H1 (cell line): Measurements from ENCODE around the gene DTL. TPM values are rescaled to one million over a fixed set of nuclear protein-coding genes. Genes with fewer than 3 reads are reported as not detected.

Experiments
- ATF2 ChIP-seq: IDR thresholded peaks from 2 replicates; pipeline ENCODE4 v1.6.1; 2012; ENCODE audit warnings: low read length, inconsistent platforms
- MAFK ChIP-seq: IDR thresholded peaks from 2 replicates; pipeline ENCODE4 v1.6.1; 2012; ENCODE audit warnings: low read depth, mild to moderate bottlenecking, improper control_type of control experiment, low read length
- MAX ChIP-seq: IDR thresholded peaks from 2 replicates; pipeline ENCODE4 v1.6.1; 2012; ENCODE audit warnings: inconsistent platforms
- polyA plus RNA-seq, 7 experiments: library from polyadenylated mRNA; depleted of rRNA in 3 of 7; stranded (reverse) in 5 of 7; unstranded in 2 of 7; fragments of >200 nt in 5 of 7; fragments of 200-250 nt in 2 of 7; gene quantifications; 1 replicate in 5 of 7; 2 replicates in 1 of 7; 4 replicates in 1 of 7; pipeline versions ENCODE4 v1.2.1 to v1.2.3, GENCODE V29; 2011 to 2013; ENCODE audit warnings: missing spikeins in 2 of 7, mixed read lengths in 2 of 7
- total RNA-seq: library from RNA; stranded (reverse); fragmentation: NEBNext Ultra II Directional; extraction: Animal tissue kit (Norgen Biotek cat#: 25700); gene quantifications from 2 replicates; pipeline ENCODE4 v1.2.1, GENCODE V29; 2021

DTL gene
- total and polyA plus RNA-seq, 2 of the 8 experiments (the other 6 are each of a cell fraction or from before 2014, with no cell fraction given), result 36.0 to 46.9 TPM

- no peak for TF ChIP-seq MAX
- TF ChIP-seq ATF2, result no peak
- no peak for TF ChIP-seq MAFK
Measured at GRCh38 chr1:212040629-212041412, 5.3 kb downstream of the DTL start (continued).
